Psoas muscle (tissue), 8 donors: ENCODE results near the gene CHERP. TPM values are rescaled to one million over a fixed set of nuclear protein-coding genes. Genes with fewer than 3 reads are reported as not detected.
"Not testable (repeated sequence)": the region's sequence is repeated elsewhere in the genome, so short reads cannot be mapped to it uniquely, and the experiment has no call there.

Source experiments
- ATAC-seq, 4 donors: fragments of 200-7000 bp; cut with Tn5 transposase; one replicate each; pipeline ENCODE4 v1.9.1; 2020; ENCODE audit warnings: moderate library complexity in 3 of 4, mild to moderate bottlenecking in 2 of 4
- DNase-seq, 2 donors: peaks; one replicate each; pipeline ENCODE4 v3.0.0-alpha.2; 2020
- H3K27ac ChIP-seq: fragments of 200-600 bp; one replicate; pipeline ENCODE4 v1.8.0; 2022
- H3K27me3 ChIP-seq, 3 donors: fragments of 200-600 bp in 1 of 3; one replicate each; pipeline versions ENCODE4 v1.6.1 to v1.8.0; 2013 to 2022; ENCODE audit warnings: low read length in 2 of 3, mild to moderate bottlenecking in 2 of 3, moderate library complexity in 1 of 3; ENCODE audit not compliant: insufficient read depth in 3 of 3
- H3K36me3 ChIP-seq, 2 donors: fragments of 200-600 bp in 1 of 2; one replicate each; pipeline versions ENCODE4 v1.6.1 to v1.8.0; 2013 to 2022; ENCODE audit warnings: low read depth in 1 of 2, mild to moderate bottlenecking in 1 of 2, moderate library complexity in 1 of 2; ENCODE audit not compliant: insufficient read depth in 1 of 2
- H3K4me1 ChIP-seq: fragments of 200-600 bp; one replicate; pipeline ENCODE4 v1.8.0; 2022
- H3K4me3 ChIP-seq: fragments of 200-600 bp; one replicate; pipeline ENCODE4 v1.8.0; 2022; ENCODE audit warnings: mild to moderate bottlenecking
- H3K9me3 ChIP-seq: fragments of 200-600 bp; one replicate; pipeline ENCODE4 v1.8.0; 2022
- WGBS, 3 donors: extraction: QIAGEN DNeasy Blood & Tissue Kit; methylation state at CpG; one replicate each; pipeline versions ENCODE4 v1.1.6 to v1.1.7; 2013; 5-methylcytosine and 5-hydroxymethylcytosine counted together
- intact Hi-C, 2 donors: fragments of 100-400 bp; cut with DNase I; formaldehyde crosslinking; loops; one replicate each; pipeline versions ENCODE4 v1.11.0 to v1.14.2; 2022
- polyA plus RNA-seq, 3 donors: library from polyadenylated mRNA; stranded (reverse); fragments of 200-250 nt; gene quantifications; one replicate each; pipeline ENCODE4 v1.2.3, GENCODE V29; 2013
- total RNA-seq, 4 donors: library from RNA; stranded (reverse); fragmentation: NEBNext Ultra II Directional in 2 of 4; extraction: Animal tissue kit (Norgen Biotek cat#: 25700) in 2 of 4; gene quantifications; one replicate each; pipeline versions ENCODE4 v1.2.1 to v1.2.4, GENCODE V29; 2021 to 2023
- TF ChIP-seq, protein P1 (sequence below): fragments of 200-600 bp; IDR thresholded peaks from one replicate; pipeline ENCODE4 v1.8.0; 2022; ENCODE audit warnings: antibody characterized with exemption
- donor health status: healthy with polysubstance abuse.
- donor health status: DM: no; HTN: no; CAD: no; lungs with moderate emphysema.
- donor health status: Bipolar disorder and iron deficiency.
- donor health status: healthy.
- donor health status: DM: yes; HTN: yes; CAD: no.
- donor health status: DM: no; HTN: no; CAD: no.
- donor health status: DM: no; HTN: no; CAD: no.
- donor health status: DM: yes; HTN: yes; CAD: no.

Gene CHERP
- total and polyA plus RNA-seq, 7 donors, result 17.0 to 36.2 (median 30.1) TPM

DNA sequence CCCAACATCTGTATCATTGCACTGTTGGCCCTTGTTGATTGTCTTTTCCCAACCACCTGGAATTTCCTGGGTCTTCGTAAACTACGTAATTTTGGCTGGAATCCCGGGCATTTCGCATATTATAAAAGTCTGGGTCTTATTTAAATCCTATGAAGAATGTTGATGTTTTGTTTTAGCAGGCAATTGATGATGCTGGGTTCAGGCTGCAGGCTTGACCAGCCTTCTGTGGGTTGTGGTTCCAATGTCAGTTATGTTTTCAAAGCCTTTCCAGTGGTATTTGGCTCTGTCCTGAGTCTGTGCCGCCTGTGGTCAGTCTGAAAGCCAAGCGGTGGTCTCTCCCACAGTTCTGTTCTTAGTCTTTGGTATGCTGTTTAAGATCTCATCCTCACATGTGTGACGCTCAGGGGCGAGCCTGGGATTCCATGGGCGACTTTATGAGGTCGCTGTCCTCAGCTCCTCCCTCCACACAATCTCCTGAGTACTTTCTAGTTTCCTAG is 17.6 kb upstream of the CHERP start:
- no peak for ATAC-seq
- no peak for DNase-seq
- Histone ChIP-seq H3K4me1 (peaks cover 16% of the 10 kb centered on the region), H3K27me3 (no peaks in the 10 kb centered on the region), H3K4me3 (no peak overlapping the region), H3K27ac (no peak overlapping the region), H3K9me3 (no peaks in the 10 kb centered on the region), H3K36me3 (peaks cover 0 to 73% of the 10 kb centered on the region in 2 donors)
- intact Hi-C loops, result no loop called here
- TF ChIP-seq, protein P1, sequence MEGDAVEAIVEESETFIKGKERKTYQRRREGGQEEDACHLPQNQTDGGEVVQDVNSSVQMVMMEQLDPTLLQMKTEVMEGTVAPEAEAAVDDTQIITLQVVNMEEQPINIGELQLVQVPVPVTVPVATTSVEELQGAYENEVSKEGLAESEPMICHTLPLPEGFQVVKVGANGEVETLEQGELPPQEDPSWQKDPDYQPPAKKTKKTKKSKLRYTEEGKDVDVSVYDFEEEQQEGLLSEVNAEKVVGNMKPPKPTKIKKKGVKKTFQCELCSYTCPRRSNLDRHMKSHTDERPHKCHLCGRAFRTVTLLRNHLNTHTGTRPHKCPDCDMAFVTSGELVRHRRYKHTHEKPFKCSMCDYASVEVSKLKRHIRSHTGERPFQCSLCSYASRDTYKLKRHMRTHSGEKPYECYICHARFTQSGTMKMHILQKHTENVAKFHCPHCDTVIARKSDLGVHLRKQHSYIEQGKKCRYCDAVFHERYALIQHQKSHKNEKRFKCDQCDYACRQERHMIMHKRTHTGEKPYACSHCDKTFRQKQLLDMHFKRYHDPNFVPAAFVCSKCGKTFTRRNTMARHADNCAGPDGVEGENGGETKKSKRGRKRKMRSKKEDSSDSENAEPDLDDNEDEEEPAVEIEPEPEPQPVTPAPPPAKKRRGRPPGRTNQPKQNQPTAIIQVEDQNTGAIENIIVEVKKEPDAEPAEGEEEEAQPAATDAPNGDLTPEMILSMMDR, result no peak
- 87 to 91% (median 89%) methylated on average over 10 of the region's 10 CpGs for WGBS, 3 donors

DNA sequence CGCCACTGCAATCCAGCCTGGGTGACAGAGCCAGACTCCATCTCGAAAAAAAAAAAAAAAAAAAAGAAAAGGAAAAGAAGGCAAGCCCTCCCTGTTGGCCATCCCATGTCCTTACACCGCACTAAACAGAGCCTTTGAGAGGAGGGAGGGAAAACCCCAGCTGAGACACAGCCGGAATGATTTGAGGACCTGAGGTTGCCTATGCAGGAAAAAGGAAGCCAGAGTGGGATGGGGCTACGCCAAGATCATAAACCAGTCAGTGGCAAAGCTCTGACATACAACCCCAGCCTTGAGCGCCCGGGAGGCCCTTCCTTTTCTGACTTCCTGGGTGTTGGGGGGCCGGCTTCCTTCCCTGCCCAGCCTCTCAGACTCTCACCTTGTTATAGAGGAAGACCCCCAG is 12.5 kb upstream of the CHERP start:
- Histone ChIP-seq H3K4me3 (no peak overlapping the region), H3K27ac (no peak overlapping the region), H3K9me3 (no peaks in the 10 kb centered on the region), H3K36me3 (peaks cover 6 to 82% of the 10 kb centered on the region in 2 donors), H3K4me1 (no peaks in the 10 kb centered on the region), H3K27me3 (no peaks in the 10 kb centered on the region)
- intact Hi-C loops, result no loop called here
- ATAC-seq (no peak), DNase-seq (no peak)
- TF ChIP-seq, protein P1, result no peak
- 86 to 89% (median 87%) methylated on average over 8 of the region's 8 CpGs for WGBS, 3 donors

GRCh38 chr19:16551902-16552301 is 9.7 kb upstream of the CHERP start:
- H3K36me3 ChIP-seq, result peaks cover 6 to 62% of the 10 kb centered on the region in 2 donors
- H3K4me3 ChIP-seq, intact Hi-C loops, H3K27me3 ChIP-seq, H3K4me1 ChIP-seq, H3K9me3 ChIP-seq, DNase-seq, H3K27ac ChIP-seq, ATAC-seq: not testable (repeated sequence)
- 94 to 97% (median 96%) methylated on average over 6 of the region's 6 CpGs for WGBS, 3 donors

DNA sequence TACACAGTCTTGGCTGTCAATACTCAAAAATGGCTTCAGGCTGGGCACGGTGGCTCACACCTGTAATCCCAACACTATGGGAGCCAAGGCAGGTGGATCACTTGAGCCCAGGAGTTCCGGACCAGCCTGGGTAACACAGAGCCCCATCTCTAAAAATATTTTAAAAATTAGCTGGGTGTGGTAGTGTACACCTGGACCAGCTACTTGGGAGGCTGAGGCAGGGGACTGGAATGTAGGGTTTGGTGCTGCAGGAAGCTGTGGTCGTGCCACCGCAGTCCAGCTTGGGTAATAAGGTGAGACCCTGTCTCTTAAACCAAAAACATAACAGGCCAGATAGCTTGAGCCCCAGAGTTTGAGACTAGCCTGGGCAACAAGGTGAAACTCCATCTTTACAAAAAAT is 6.7 kb upstream of the CHERP start:
- peaks cover 6 to 35% of the 10 kb centered on the region in 2 donors for H3K36me3 ChIP-seq
- no peaks in the 10 kb centered on the region for H3K4me1 ChIP-seq
- DNase-seq (no peak), ATAC-seq (no peak)
- no peak overlapping the region for H3K27ac ChIP-seq
- WGBS, 3 donors, result 91 to 96% (median 95%) methylated on average over 4 of the region's 4 CpGs
- H3K9me3 ChIP-seq, result no peaks in the 10 kb centered on the region
- no peak overlapping the region for H3K4me3 ChIP-seq
- H3K27me3 ChIP-seq, result no peaks in the 10 kb centered on the region
- TF ChIP-seq, protein P1, result no peak
- intact Hi-C loops, result no loop called here

DNA sequence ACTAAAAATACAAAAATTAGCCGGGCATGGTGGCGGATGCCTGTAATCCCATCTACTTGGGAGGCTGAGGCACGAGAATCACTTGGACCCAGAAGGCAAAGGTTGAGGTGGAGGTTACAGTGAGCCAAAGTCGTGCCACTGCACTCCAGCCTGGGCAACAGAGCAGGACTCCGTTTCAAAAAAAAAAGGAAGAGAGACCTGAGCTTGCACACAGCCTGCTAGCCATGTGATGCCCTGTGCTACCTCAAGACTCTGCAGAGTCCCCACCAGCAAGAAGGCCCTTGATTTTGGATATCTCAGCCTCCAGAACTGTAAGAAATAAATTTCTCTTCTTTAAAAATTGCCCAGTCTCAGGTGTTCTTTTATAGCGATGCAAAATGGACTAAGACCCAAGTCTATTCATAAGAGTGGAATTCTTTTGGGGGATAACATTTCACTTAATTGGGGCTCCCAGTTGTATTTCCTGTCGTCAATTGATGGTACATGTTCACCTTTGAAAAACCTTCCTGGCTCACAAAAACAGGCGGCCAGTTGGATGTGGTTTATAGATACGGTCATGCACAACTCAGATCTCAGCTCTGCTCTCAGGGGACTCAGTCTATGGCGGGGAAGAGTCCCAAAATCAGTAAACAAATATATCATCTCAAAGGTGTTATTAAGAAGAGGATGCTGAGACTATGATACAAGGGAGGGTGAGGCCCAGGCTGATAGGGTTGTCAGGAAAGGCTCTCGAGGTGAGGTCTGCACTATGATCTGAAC is 2.4 kb upstream of the CHERP start:
- H3K4me1 ChIP-seq, result peaks cover 21% of the 10 kb centered on the region
- WGBS, 3 donors, result 85 to 86% (median 85%) methylated on average over 11 of the region's 11 CpGs
- intact Hi-C loops, result loop anchor here in 1 of 2 donors (5.0 kb wide), 1 partner anchor 47 kb away; the partner anchor contains the start of genes C19orf44 and CALR3

GRCh38 chr19:16543734-16544133 is 1.5 kb upstream of the CHERP start:
- WGBS, 3 donors, result 76 to 90% (median 84%) methylated on average over 6 of the region's 6 CpGs
- not testable (repeated sequence) for H3K9me3 ChIP-seq, H3K27me3 ChIP-seq, ATAC-seq, H3K27ac ChIP-seq
- H3K4me3 ChIP-seq, result peak overlapping the region; percentile 94
- intact Hi-C loops, result loop anchor here in 1 of 2 donors (5.0 kb wide), 1 partner anchor 46 kb away; the partner anchor contains the start of genes C19orf44 and CALR3
- peaks cover 22% of the 10 kb centered on the region for H3K4me1 ChIP-seq
- peaks cover 0 to 23% of the 10 kb centered on the region in 2 donors for H3K36me3 ChIP-seq
- DNase-seq, result peak in 1 of 2 donors; percentile 23

More for the DNA sequence above, 2.4 kb upstream of the CHERP start:
- no peak overlapping the region for H3K27ac ChIP-seq
- ATAC-seq, result no peak
- H3K27me3 ChIP-seq, result no peaks in the 10 kb centered on the region
- no peak for DNase-seq
- H3K9me3 ChIP-seq, result no peaks in the 10 kb centered on the region
- no peak overlapping the region for H3K4me3 ChIP-seq
- H3K36me3 ChIP-seq, result peaks cover 0 to 19% of the 10 kb centered on the region in 2 donors
- TF ChIP-seq, protein P1, result no peak
